GM18868 (cell line): ENCODE measurements around the gene FOXP1.
"Not testable (repeated sequence)": the region's sequence is repeated elsewhere in the genome, so short reads cannot be mapped to it uniquely, and the experiment has no call there.

Experiments
- ATAC-seq: cut with Tn5 transposase; IDR thresholded peaks from one replicate; pipeline ENCODE4 v1.9.1; 2021; ENCODE audit warnings: mild to moderate bottlenecking, moderate library complexity; ENCODE audit not compliant: unreplicated experiment

Gene FOXP1

GRCh38 chr3:71351403-71352149, 232.0 kb downstream of the FOXP1 start:
- no peak for ATAC-seq

DNA sequence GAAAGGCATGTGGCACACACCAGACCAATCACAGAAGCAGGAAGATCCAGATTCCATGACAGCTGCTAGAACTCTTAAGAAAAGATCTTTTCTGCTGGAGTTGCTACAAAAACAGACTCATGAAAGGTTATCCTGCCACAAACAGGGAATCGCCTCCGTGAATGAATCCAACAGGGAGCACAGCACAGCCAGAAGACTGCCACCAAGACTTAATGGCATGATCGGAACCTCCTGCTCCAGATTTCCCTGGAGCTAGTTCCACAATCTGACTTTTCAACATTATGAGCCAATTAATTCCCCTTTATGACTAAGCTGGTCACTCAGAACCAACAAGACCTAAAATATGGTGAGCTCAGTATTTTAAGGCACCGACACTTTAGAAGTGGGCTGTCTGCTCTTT, 232.5 kb downstream of the FOXP1 start:
- ATAC-seq, result no peak

GRCh38 chr3:71348831-71349230, 234.7 kb downstream of the FOXP1 start:
- ATAC-seq, result no peak

- no peak for ATAC-seq
These were observed 235.4 kb downstream of the FOXP1 start for GRCh38 chr3:71348001-71348632.

DNA sequence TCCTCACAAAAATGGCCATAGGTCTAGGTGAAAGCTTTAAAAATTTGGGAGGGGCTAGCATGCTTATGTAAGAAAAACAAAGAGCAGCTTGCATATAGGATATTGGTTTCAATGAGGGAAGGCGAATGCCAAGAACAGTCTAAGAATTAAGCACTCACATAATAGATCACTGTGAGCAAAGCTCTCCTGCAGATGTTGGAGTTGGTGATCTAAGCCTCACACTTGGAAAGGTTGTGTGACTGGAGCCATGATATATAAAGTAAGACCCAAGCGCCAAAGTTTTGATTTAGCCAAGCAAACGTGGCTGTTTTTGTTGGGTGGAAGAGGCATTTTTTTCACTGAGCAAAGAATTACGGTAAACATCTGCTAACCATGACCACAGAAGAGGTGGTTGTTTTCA, 237.5 kb downstream of the FOXP1 start:
- ATAC-seq, result no peak

DNA sequence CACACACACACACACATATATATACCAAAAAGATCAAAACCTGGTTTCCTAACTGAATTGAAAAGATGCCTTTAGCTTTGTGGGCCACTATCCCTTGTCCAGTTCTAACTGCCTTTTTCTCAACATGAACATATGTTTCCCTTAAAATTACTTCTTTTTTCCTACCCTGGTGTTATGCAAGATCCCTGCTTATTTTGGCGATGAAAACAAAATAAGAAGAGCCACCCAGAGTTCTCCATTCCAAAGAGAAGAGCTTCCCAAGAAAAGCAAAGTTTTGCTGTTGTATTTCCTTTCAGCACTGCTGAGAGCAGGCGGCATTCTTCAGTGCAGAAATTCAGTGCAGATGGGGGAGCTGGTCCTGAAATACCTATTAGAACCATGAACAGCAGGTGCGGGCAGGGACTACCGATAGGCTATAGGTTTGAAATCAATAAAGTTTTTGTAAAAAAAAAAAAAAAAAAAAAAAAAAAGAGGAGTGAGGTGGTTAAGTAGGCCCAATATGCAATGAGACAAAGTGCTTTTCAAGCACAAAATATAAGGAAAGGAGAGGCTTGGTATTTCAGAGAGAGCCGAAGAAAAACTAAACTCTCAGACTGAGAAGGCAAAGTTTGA, 238.0 kb downstream of the FOXP1 start:
- ATAC-seq, result no peak

GRCh38 chr3:71341721-71342120, 241.8 kb downstream of the FOXP1 start:
- no peak for ATAC-seq

DNA sequence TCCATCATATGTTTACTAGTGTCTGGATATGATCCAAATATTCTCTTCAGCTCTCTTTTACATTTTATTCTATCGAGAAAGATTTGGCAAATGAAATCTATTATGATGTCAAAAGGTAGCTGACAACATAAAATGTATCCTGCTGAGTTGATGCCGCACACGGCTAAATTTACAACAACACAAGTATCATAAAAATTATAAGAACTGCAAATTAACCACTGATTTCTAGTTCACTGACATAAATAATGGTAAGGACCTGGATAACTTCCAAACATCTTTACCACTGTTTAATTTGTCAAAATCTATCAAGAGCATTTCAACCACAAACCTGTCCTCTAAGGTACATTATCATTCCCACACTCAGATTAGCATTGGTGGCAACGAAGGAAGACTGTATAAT, 244.5 kb downstream of the FOXP1 start:
- no peak for ATAC-seq

GRCh38 chr3:71332813-71333212, 250.7 kb downstream of the FOXP1 start:
- ATAC-seq, result no peak

- ATAC-seq, result no peak
These were observed 252.6 kb downstream of the FOXP1 start for GRCh38 chr3:71330909-71331308.

- no peak for ATAC-seq
These were observed 253.0 kb downstream of the FOXP1 start for GRCh38 chr3:71330505-71330904.

DNA sequence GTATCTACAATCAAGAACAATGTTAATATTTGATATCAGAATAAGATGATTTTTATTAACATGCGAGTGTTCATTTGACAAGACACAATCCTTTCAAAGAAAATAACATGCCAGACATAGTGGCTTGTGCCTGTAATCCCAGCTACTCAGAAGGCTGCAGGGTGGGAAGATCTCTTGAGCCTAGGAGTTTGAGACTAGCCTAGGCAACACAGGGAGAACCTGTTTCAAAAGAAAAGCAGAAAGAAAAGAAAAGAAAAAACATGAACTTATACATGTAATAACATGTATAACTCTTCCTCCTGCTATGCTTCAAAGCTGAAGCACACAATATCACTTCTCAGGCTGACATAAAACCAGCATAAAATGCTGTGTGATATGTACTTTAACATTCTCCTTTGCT, 253.7 kb downstream of the FOXP1 start:
- no peak for ATAC-seq

- no peak for ATAC-seq
These were observed 254.6 kb downstream of the FOXP1 start for GRCh38 chr3:71328926-71329325.

DNA sequence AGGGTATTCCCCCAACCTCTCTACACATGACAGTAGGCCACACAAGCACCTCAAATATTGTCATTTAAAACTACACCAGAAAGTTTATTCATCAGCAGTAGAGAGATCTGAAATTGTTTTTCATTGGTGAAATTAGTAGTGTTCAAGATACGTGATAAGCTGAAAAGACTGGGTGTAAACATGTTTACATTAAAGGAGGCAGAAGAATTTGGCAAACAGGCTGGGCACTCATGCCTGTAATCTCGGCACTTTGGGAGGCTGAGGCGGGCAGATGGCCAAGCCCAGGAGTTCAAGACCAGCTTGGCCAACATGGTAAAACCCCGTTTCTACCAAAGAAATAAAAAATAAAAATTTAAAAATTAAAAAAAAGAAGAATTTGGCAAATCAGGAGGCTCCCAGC, 255.6 kb downstream of the FOXP1 start:
- no peak for ATAC-seq

- ATAC-seq, result no peak
These were observed 257.8 kb downstream of the FOXP1 start for GRCh38 chr3:71325715-71326114.

GRCh38 chr3:71324224-71324623, 259.3 kb downstream of the FOXP1 start:
- not testable (repeated sequence) for ATAC-seq

DNA sequence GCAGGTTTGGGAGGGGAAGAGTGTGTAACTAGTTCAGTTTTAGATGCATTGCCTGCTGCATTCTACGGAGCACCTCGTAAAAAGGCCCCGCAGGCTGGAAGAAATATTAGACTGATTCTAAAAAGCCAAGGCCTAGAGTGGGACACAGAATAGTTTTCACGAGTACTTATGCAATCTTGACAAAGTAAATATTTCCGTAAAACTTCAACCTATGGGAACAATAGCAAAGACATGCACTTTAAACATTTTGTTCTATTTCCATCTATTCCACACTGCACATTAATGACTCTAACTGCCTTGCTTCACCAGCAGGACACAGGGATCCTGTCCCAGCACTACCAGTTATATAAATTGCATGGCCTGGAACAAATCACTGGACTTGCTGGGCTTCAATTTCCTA, 260.0 kb downstream of the FOXP1 start:
- ATAC-seq, result no peak

DNA sequence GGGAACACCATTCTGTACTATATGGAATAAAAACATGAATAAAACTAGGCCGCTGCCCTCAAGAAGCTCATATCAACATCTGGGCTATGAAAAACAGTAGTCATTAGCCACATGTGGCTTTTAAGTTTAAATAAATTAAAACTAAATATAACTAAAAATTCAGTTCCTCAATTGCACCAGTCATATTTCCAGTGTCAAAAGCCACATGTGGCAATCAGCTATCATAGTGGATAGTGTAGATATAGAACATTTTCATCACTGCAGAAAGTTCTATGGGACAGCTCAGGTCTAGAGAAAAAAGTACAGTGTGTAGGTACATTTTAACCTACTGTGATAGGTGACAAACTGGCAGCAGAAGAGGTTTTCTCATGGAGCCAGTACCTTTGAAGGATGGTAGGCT, 261.4 kb downstream of the FOXP1 start:
- no peak for ATAC-seq

DNA sequence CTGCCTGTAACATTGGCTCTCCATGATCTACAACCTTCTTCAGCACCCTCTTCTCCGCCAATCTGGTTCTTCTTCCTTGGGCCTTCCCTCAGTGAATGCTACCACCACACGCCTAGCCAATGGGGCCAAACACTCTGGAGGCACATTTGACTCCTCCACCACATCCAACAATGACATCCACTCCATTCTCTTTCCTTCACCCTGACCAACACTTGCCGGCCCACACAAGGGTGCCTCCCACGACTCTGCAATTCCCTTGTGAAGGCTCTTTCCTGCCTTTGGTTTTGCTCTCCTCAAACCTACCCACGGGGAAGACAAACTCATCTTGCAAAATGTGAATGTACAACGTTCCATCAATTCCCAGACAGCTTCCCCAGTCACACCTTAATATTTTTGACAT, 263.8 kb downstream of the FOXP1 start:
- no peak for ATAC-seq

DNA sequence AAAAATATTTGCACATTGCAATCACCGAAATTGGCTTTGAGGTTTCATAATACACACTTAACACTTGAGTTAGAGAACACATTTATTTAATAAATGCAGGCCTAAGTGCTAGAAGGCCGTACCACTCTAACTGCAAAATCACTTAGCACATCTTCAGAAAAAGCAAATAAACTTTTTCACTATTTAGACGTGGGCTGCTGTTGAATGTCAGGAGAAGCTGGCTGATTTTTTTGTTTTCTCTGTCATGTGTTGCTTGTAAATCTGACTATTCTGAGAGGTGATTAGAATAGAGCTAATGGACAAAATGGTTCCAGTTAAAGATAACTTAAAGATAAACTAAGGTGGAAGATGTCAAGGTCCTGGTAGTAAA, 265.1 kb downstream of the FOXP1 start:
- no peak for ATAC-seq

- no peak for ATAC-seq
These were observed 265.6 kb downstream of the FOXP1 start for GRCh38 chr3:71317749-71318457.

DNA sequence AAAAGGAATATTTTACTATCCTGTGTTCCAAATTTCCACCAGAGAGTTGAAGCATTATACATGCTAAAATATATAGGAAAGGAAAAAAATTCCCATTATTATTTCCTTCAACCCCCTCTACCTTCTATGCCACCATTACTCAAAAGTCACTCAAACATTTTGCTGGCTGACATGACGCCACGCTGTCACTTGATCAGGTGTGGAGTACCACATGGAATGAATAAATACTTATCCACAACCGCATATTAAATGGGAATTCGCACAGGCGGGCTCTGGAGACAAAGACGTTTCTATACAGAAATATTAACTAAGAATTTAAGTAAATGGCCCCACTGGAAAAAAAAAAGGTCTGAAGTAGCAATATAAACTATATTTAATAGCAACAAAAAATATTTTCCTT, 266.4 kb downstream of the FOXP1 start:
- ATAC-seq, result no peak
